ENCODE results near the gene NHLRC4. TPM values are rescaled to one million over a fixed set of nuclear protein-coding genes. Genes with fewer than 3 reads are reported as not detected.

NHLRC4 gene
- total RNA-seq, 2 donors from 2014 or later: 2.0 to 3.2 TPM

DNA sequence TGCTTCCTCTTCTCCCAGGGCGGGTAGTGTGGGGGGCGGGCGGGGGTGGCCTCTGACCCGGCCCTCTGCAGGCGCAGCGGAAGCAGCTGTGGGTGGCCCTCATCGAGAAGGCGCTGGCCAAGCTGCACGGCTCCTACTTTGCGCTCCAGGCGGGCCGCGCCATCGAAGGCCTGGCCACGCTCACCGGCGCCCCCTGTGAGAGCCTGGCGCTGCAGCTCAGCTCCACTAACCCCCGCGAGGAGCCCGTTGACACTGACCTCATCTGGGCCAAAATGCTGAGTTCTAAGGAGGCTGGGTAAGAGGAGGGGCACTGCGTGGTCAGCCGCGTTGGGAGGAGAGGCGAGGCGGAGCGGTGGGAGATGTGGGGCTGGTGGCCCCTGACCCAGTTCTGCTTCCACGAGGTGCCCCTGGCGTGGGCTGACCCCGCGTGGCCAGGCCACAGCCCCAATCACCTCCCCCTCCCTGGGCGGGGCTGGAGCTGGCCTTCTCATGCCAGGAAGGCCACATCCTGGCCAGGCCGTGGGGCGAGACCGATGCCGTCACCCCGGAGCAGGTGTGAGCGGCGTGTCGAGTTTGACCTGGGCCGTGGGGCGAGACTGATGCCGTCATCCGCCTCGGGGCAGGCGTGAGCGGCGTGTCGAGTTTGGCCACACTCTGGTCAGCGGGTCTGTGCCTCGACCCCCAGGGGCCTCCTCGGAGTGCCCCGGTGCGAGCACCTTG is 17.1 kb upstream of the NHLRC4 start:
- Histone ChIP-seq H3K27me3 (replicated peaks; ENCODE audit: insufficient read depth) (no peaks in the 10 kb centered on the region), H3K9me3 (no peaks in the 10 kb centered on the region), H3K4me1 (ENCODE audit: control insufficient read depth in 1 of 2, low read depth in 2 of 2) (no peaks in the 10 kb centered on the region), H3K27ac (no peak overlapping the region), H3K4me3 (no peak overlapping the region), H3K36me3 (peaks cover 12% of the 10 kb centered on the region)
- ATAC-seq (ENCODE audit: insufficient number of reproducible peaks, low FRiP score, low read depth): no peak
- DNase-seq (ENCODE audit: low spot score): no peak
- TF ChIP-seq, protein P1, sequence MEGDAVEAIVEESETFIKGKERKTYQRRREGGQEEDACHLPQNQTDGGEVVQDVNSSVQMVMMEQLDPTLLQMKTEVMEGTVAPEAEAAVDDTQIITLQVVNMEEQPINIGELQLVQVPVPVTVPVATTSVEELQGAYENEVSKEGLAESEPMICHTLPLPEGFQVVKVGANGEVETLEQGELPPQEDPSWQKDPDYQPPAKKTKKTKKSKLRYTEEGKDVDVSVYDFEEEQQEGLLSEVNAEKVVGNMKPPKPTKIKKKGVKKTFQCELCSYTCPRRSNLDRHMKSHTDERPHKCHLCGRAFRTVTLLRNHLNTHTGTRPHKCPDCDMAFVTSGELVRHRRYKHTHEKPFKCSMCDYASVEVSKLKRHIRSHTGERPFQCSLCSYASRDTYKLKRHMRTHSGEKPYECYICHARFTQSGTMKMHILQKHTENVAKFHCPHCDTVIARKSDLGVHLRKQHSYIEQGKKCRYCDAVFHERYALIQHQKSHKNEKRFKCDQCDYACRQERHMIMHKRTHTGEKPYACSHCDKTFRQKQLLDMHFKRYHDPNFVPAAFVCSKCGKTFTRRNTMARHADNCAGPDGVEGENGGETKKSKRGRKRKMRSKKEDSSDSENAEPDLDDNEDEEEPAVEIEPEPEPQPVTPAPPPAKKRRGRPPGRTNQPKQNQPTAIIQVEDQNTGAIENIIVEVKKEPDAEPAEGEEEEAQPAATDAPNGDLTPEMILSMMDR (IDR thresholded peaks at IDR 0.05): no peak

DNA sequence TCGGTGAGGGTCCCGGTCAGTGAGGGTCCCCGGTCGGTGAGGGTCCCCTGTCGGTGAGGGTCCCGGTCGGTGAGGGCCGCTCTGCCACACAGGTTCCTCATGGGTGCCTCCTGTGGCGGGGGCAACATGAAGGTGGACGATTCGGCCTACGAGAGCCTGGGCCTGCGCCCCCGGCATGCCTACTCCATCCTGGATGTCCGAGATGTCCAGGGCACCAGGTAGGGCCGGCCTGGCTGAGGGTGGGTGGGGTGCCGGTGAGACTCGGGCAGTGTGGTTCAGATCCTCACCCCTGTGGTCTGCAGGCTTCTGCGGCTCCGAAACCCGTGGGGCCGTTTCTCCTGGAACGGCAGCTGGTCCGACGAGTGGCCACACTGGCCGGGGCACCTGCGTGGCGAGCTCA is 15.6 kb upstream of the NHLRC4 start:
- Histone ChIP-seq H3K4me1 (ENCODE audit: control insufficient read depth in 1 of 2, low read depth in 2 of 2) (no peaks in the 10 kb centered on the region), H3K27me3 (replicated peaks; ENCODE audit: insufficient read depth) (no peaks in the 10 kb centered on the region), H3K36me3 (peaks cover 12% of the 10 kb centered on the region), H3K4me3 (no peak overlapping the region), H3K27ac (no peak overlapping the region), H3K9me3 (no peaks in the 10 kb centered on the region)
- no peak for ATAC-seq (ENCODE audit: insufficient number of reproducible peaks, low FRiP score, low read depth)
- DNase-seq (ENCODE audit: low spot score): no peak
- TF ChIP-seq, protein P1 (IDR thresholded peaks at IDR 0.05): no peak

DNA sequence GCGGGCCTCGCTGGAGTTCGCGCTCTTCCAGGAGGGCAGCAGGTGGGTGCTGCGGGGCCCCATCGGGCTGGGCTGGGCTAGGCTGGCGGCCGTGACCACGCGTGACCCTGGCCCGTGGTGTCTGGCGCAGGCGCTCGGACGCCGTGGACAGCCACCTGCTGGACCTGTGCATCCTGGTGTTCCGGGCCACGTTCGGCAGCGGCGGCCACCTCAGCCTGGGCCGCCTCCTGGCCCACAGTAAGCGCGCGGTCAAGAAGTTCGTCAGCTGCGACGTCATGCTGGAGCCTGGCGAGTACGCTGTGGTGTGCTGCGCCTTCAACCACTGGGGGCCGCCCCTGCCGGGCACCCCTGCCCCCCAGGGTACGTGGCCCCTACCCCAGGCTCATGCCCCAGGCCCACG is 14.6 kb upstream of the NHLRC4 start:
- DNase-seq (ENCODE audit: low spot score): no peak
- no peak for ATAC-seq (ENCODE audit: insufficient number of reproducible peaks, low FRiP score, low read depth)
- H3K36me3 ChIP-seq: peaks cover 12% of the 10 kb centered on the region

DNA sequence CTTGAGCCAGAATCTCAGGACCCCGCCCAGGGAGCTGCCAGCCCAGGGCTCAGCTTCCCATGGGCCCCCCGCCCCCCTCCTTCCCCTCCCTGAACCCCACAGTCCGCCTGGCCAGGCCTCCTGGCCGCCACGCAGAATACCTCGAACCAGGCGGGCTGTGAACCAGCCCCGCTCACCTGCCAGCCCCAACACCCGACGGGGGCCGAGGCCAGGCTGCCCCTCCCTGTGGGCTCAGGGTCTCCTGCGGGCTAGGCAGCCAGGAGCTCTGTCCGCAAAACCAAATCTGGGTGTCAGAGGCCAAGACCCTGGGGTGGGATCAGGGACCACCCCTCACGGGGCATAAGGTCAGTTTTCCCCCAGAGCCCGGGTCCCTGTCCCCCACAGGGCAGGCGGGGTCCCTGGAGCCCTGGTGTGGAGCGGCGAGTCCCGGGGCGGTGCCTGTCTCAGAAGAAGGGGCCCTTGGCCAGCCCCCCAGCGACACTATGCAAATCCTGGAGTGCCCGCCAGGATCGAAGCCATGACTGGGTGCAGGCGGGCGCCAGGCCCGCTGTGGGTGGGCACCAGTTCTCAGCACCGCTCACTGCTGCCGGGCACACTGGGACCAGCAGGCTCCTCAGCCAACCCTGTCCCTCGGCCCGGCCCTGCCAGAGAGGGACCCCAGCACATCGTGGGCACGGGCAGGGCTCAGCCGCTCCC is 13.1 kb upstream of the NHLRC4 start:
- TF ChIP-seq, protein P1 (IDR thresholded peaks at IDR 0.05): no peak
- Histone ChIP-seq H3K27me3 (replicated peaks; ENCODE audit: insufficient read depth) (no peaks in the 10 kb centered on the region), H3K4me1 (ENCODE audit: control insufficient read depth in 1 of 2, low read depth in 2 of 2) (no peaks in the 10 kb centered on the region), H3K9me3 (no peaks in the 10 kb centered on the region), H3K36me3 (peaks cover 7% of the 10 kb centered on the region), H3K27ac (no peak overlapping the region), H3K4me3 (no peak overlapping the region)
- ATAC-seq (ENCODE audit: insufficient number of reproducible peaks, low FRiP score, low read depth): no peak
- DNase-seq (ENCODE audit: low spot score): no peak

More for the DNA sequence above, 14.6 kb upstream of the NHLRC4 start:
- Histone ChIP-seq H3K4me3 (no peak overlapping the region), H3K9me3 (no peaks in the 10 kb centered on the region), H3K27ac (no peak overlapping the region), H3K4me1 (ENCODE audit: control insufficient read depth in 1 of 2, low read depth in 2 of 2) (no peaks in the 10 kb centered on the region), H3K27me3 (replicated peaks; ENCODE audit: insufficient read depth) (no peaks in the 10 kb centered on the region)
- TF ChIP-seq, protein P1 (IDR thresholded peaks at IDR 0.05): no peak

DNA sequence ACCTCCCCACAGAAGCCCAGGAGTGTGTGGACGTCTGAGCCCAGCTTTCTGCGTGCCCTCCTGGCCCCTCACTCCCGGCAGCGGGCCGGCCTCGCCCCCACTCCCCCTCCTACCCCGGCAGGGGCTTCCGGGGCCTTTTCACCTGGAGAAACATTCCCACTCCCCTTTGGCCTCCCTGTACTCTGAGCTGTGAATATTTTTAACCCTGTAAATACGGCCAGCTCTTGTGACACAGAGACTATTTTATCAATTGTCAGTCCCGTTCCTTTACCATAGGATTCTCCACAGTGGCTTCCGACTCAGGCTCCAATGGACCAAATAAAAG is 12.5 kb upstream of the NHLRC4 start:
- TF ChIP-seq, protein P1 (IDR thresholded peaks at IDR 0.05): no peak
- DNase-seq (ENCODE audit: low spot score) (no peak), ATAC-seq (ENCODE audit: insufficient number of reproducible peaks, low FRiP score, low read depth) (no peak)
- Histone ChIP-seq H3K4me1 (ENCODE audit: control insufficient read depth in 1 of 2, low read depth in 2 of 2) (no peaks in the 10 kb centered on the region), H3K27ac (no peak overlapping the region), H3K27me3 (replicated peaks; ENCODE audit: insufficient read depth) (no peaks in the 10 kb centered on the region), H3K4me3 (no peak overlapping the region), H3K36me3 (peaks cover 7% of the 10 kb centered on the region), H3K9me3 (no peaks in the 10 kb centered on the region)

Data from thoracic aorta (tissue), 2 donors.